Transverse colon (tissue), 3 donors: ENCODE data around the gene KMT2A.
"Not testable (repeated sequence)": the region's sequence is repeated elsewhere in the genome, so short reads cannot be mapped to it uniquely, and the experiment has no call there.

Experiments
- CTCF ChIP-seq, 5 experiments: fragments of 200-600 bp in 3 of 5; fragments of 450-650 bp in 2 of 5; sonication (generic) in 3 of 5; IDR thresholded peaks; 1 replicate in 2 of 5; 2 replicates in 3 of 5; pipeline ENCODE4 v1.5.1; 2016 to 2017; ENCODE audit warnings: antibody characterized with exemption in 5 of 5, inconsistent platforms in 3 of 5, mild to moderate bottlenecking in 2 of 5, moderate library complexity in 1 of 5
- POLR2A ChIP-seq: fragments of 450-650 bp; IDR thresholded peaks from one replicate; pipeline ENCODE4 v1.6.1; 2016; ENCODE audit warnings: antibody characterized with exemption, mild to moderate bottlenecking, moderate library complexity

GRCh38 chr11:118402594-118402993 is 33.7 kb upstream of the KMT2A start:
- not testable (repeated sequence) for TF ChIP-seq POLR2A; CTCF (IDR thresholded peaks at IDR 0.05)
